HG02970 (cell line): ENCODE measurements around the gene MAMSTR.

Source experiments
- ATAC-seq: cut with Tn5 transposase; IDR thresholded peaks from one replicate; pipeline ENCODE4 v1.9.1; 2021; ENCODE audit warnings: mild to moderate bottlenecking, moderate library complexity, moderate number of reproducible peaks; ENCODE audit not compliant: unreplicated experiment, low FRiP score

Gene MAMSTR

GRCh38 chr19:48669903-48670668 lies 49.4 kb downstream of the MAMSTR start:
- no peak for ATAC-seq

DNA sequence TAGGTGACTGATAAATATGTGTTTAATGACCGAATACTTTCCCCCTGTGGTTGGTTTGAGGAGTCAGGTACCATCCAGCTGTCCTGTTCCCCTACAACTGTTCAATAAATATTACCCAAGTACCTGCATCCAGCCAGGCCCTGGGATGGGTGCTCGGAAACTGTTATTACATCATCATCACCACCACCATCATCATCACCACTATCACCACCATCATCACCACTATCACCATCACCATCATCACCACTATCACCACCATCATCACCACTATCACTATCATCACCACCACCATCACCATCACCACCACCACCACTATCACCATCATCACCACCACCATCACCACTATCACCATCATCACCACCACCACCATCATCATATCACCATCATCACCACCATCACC lies 50.8 kb downstream of the MAMSTR start:
- ATAC-seq, result no peak

GRCh38 chr19:48668332-48668731 lies 51.2 kb downstream of the MAMSTR start:
- no peak for ATAC-seq

DNA sequence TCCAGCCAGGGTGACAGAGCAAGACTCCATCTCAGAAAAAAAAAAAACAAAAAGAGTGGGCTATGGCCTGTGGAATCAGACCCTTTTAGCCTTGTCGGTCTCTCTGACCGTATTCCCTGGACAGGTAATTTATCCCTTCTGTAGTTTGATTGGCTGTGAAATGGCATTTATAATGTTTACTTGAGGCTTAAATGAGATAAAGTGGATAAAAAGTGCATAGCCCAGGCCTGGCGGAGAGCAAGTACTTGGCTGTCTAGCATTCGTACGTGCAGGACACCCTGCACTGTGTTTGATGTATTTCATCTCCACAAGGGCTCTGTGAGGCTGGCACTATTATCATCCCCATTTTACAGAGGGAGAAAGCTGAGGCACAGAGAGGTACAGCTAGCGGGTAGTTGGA lies 53.7 kb downstream of the MAMSTR start:
- no peak for ATAC-seq

GRCh38 chr19:48664476-48664875 lies 55.0 kb downstream of the MAMSTR start:
- no peak for ATAC-seq

GRCh38 chr19:48663667-48664066 lies 55.9 kb downstream of the MAMSTR start:
- no peak for ATAC-seq
